Measurements from ENCODE around the gene MCF2L2.
"Not testable (repeated sequence)": the region's sequence is repeated elsewhere in the genome, so short reads cannot be mapped to it uniquely, and the experiment has no call there.

MCF2L2 gene

GRCh38 chr3:183430325-183430957 is 2.0 kb upstream of the MCF2L2 start:
- Histone ChIP-seq H3K27me3 (ENCODE audit: control insufficient read depth in 2 of 2, insufficient read depth in 2 of 2, low read length in 2 of 2) (peaks cover 29 to 33% of the 10 kb centered on the region in 2 donors), H3K9ac (ENCODE audit: low read depth in 1 of 2, low read length in 2 of 2) (no peak overlapping the region), H3K27ac (ENCODE audit: low read depth in 2 of 2, low read length in 2 of 2) (no peak overlapping the region), H3K4me3 (ENCODE audit: low read length in 2 of 2) (no peak overlapping the region), H3K9me3 (ENCODE audit: control insufficient read depth in 2 of 2, low read length in 2 of 2) (no peaks in the 10 kb centered on the region), H3K36me3 (ENCODE audit: control insufficient read depth in 2 of 2, insufficient read depth in 2 of 2, low read length in 2 of 2) (no peaks in the 10 kb centered on the region), H3K4me1 (ENCODE audit: control insufficient read depth in 2 of 2, insufficient read depth in 2 of 2, low read length in 2 of 2) (peaks cover 0 to 6% of the 10 kb centered on the region in 2 donors)

- no peaks in the 10 kb centered on the region for H3K9me3 ChIP-seq (ENCODE audit: control insufficient read depth in 2 of 2, low read length in 2 of 2)
- H3K27me3 ChIP-seq (ENCODE audit: control insufficient read depth in 2 of 2, insufficient read depth in 2 of 2, low read length in 2 of 2): peaks cover 23 to 28% of the 10 kb centered on the region in 2 donors
- H3K4me3 ChIP-seq (ENCODE audit: low read length in 2 of 2): peak overlapping the region; percentile 55 to 66
- H3K4me1 ChIP-seq (ENCODE audit: control insufficient read depth in 2 of 2, insufficient read depth in 2 of 2, low read length in 2 of 2): peaks cover 0 to 6% of the 10 kb centered on the region in 2 donors
- H3K27ac ChIP-seq (ENCODE audit: low read depth in 2 of 2, low read length in 2 of 2): no peak overlapping the region
- peak overlapping the region in 1 of 2 donors; percentile 38 for H3K9ac ChIP-seq (ENCODE audit: low read depth in 1 of 2, low read length in 2 of 2)
- H3K36me3 ChIP-seq (ENCODE audit: control insufficient read depth in 2 of 2, insufficient read depth in 2 of 2, low read length in 2 of 2): no peaks in the 10 kb centered on the region
These were observed 458 bp downstream of the MCF2L2 start for GRCh38 chr3:183427876-183428446.

GRCh38 chr3:183427196-183427875 is 1.1 kb downstream of the MCF2L2 start:
- H3K27ac ChIP-seq (ENCODE audit: low read depth in 2 of 2, low read length in 2 of 2): no peak overlapping the region
- H3K27me3 ChIP-seq (ENCODE audit: control insufficient read depth in 2 of 2, insufficient read depth in 2 of 2, low read length in 2 of 2): peaks cover 23 to 28% of the 10 kb centered on the region in 2 donors
- peak overlapping the region in 1 of 2 donors; percentile 66 for H3K4me3 ChIP-seq (ENCODE audit: low read length in 2 of 2)
- H3K9me3 ChIP-seq (ENCODE audit: control insufficient read depth in 2 of 2, low read length in 2 of 2): no peaks in the 10 kb centered on the region
- peak overlapping the region in 1 of 2 donors; percentile 38 for H3K9ac ChIP-seq (ENCODE audit: low read depth in 1 of 2, low read length in 2 of 2)
- H3K4me1 ChIP-seq (ENCODE audit: control insufficient read depth in 2 of 2, insufficient read depth in 2 of 2, low read length in 2 of 2): peaks cover 0 to 6% of the 10 kb centered on the region in 2 donors
- H3K36me3 ChIP-seq (ENCODE audit: control insufficient read depth in 2 of 2, insufficient read depth in 2 of 2, low read length in 2 of 2): no peaks in the 10 kb centered on the region

GRCh38 chr3:183418807-183419206 is 9.6 kb downstream of the MCF2L2 start:
- not testable (repeated sequence) for H3K4me3 ChIP-seq (ENCODE audit: low read length in 2 of 2); H3K4me1 ChIP-seq (ENCODE audit: control insufficient read depth in 2 of 2, insufficient read depth in 2 of 2, low read length in 2 of 2); H3K27me3 ChIP-seq (ENCODE audit: control insufficient read depth in 2 of 2, insufficient read depth in 2 of 2, low read length in 2 of 2)

GRCh38 chr3:183411216-183411922 is 17.1 kb downstream of the MCF2L2 start:
- H3K27me3 ChIP-seq (ENCODE audit: control insufficient read depth in 2 of 2, insufficient read depth in 2 of 2, low read length in 2 of 2): no peaks in the 10 kb centered on the region
- no peak overlapping the region for H3K9ac ChIP-seq (ENCODE audit: low read depth in 1 of 2, low read length in 2 of 2)
- H3K9me3 ChIP-seq (ENCODE audit: control insufficient read depth in 2 of 2, low read length in 2 of 2): no peaks in the 10 kb centered on the region
- H3K4me3 ChIP-seq (ENCODE audit: low read length in 2 of 2): no peak overlapping the region
- no peaks in the 10 kb centered on the region for H3K4me1 ChIP-seq (ENCODE audit: control insufficient read depth in 2 of 2, insufficient read depth in 2 of 2, low read length in 2 of 2)
- no peak overlapping the region for H3K27ac ChIP-seq (ENCODE audit: low read depth in 2 of 2, low read length in 2 of 2)
- H3K36me3 ChIP-seq (ENCODE audit: control insufficient read depth in 2 of 2, insufficient read depth in 2 of 2, low read length in 2 of 2): no peaks in the 10 kb centered on the region

More at GRCh38 chr3:183418807-183419206, 9.6 kb downstream of the MCF2L2 start:
- H3K9ac ChIP-seq (ENCODE audit: low read depth in 1 of 2, low read length in 2 of 2); H3K36me3 ChIP-seq (ENCODE audit: control insufficient read depth in 2 of 2, insufficient read depth in 2 of 2, low read length in 2 of 2); H3K9me3 ChIP-seq (ENCODE audit: control insufficient read depth in 2 of 2, low read length in 2 of 2); H3K27ac ChIP-seq (ENCODE audit: low read depth in 2 of 2, low read length in 2 of 2): not testable (repeated sequence)

GRCh38 chr3:183410759-183411158 is 17.7 kb downstream of the MCF2L2 start:
- Histone ChIP-seq H3K9ac (ENCODE audit: low read depth in 1 of 2, low read length in 2 of 2) (no peak overlapping the region), H3K27me3 (ENCODE audit: control insufficient read depth in 2 of 2, insufficient read depth in 2 of 2, low read length in 2 of 2) (no peaks in the 10 kb centered on the region), H3K36me3 (ENCODE audit: control insufficient read depth in 2 of 2, insufficient read depth in 2 of 2, low read length in 2 of 2) (no peaks in the 10 kb centered on the region), H3K4me1 (ENCODE audit: control insufficient read depth in 2 of 2, insufficient read depth in 2 of 2, low read length in 2 of 2) (no peaks in the 10 kb centered on the region), H3K9me3 (ENCODE audit: control insufficient read depth in 2 of 2, low read length in 2 of 2) (no peaks in the 10 kb centered on the region), H3K4me3 (ENCODE audit: low read length in 2 of 2) (no peak overlapping the region), H3K27ac (ENCODE audit: low read depth in 2 of 2, low read length in 2 of 2) (no peak overlapping the region)

- no peaks in the 10 kb centered on the region for H3K27me3 ChIP-seq (ENCODE audit: control insufficient read depth in 2 of 2, insufficient read depth in 2 of 2, low read length in 2 of 2)
- no peak overlapping the region for H3K4me3 ChIP-seq (ENCODE audit: low read length in 2 of 2)
- no peaks in the 10 kb centered on the region for H3K4me1 ChIP-seq (ENCODE audit: control insufficient read depth in 2 of 2, insufficient read depth in 2 of 2, low read length in 2 of 2)
- no peak overlapping the region for H3K9ac ChIP-seq (ENCODE audit: low read depth in 1 of 2, low read length in 2 of 2)
- H3K36me3 ChIP-seq (ENCODE audit: control insufficient read depth in 2 of 2, insufficient read depth in 2 of 2, low read length in 2 of 2): no peaks in the 10 kb centered on the region
- no peaks in the 10 kb centered on the region for H3K9me3 ChIP-seq (ENCODE audit: control insufficient read depth in 2 of 2, low read length in 2 of 2)
- no peak overlapping the region for H3K27ac ChIP-seq (ENCODE audit: low read depth in 2 of 2, low read length in 2 of 2)
These were observed 18.1 kb downstream of the MCF2L2 start for GRCh38 chr3:183410280-183410679.

GRCh38 chr3:183409219-183409618 is 19.2 kb downstream of the MCF2L2 start:
- H3K9me3 ChIP-seq (ENCODE audit: control insufficient read depth in 2 of 2, low read length in 2 of 2): no peaks in the 10 kb centered on the region
- no peak overlapping the region for H3K9ac ChIP-seq (ENCODE audit: low read depth in 1 of 2, low read length in 2 of 2)
- no peaks in the 10 kb centered on the region for H3K27me3 ChIP-seq (ENCODE audit: control insufficient read depth in 2 of 2, insufficient read depth in 2 of 2, low read length in 2 of 2)
- H3K4me3 ChIP-seq (ENCODE audit: low read length in 2 of 2): no peak overlapping the region
- H3K27ac ChIP-seq (ENCODE audit: low read depth in 2 of 2, low read length in 2 of 2): no peak overlapping the region
- no peaks in the 10 kb centered on the region for H3K4me1 ChIP-seq (ENCODE audit: control insufficient read depth in 2 of 2, insufficient read depth in 2 of 2, low read length in 2 of 2)
- no peaks in the 10 kb centered on the region for H3K36me3 ChIP-seq (ENCODE audit: control insufficient read depth in 2 of 2, insufficient read depth in 2 of 2, low read length in 2 of 2)

GRCh38 chr3:183401678-183402077 is 26.7 kb downstream of the MCF2L2 start:
- no peak overlapping the region for H3K4me3 ChIP-seq (ENCODE audit: low read length in 2 of 2)
- H3K36me3 ChIP-seq (ENCODE audit: control insufficient read depth in 2 of 2, insufficient read depth in 2 of 2, low read length in 2 of 2): no peaks in the 10 kb centered on the region
- peaks cover 0 to 2% of the 10 kb centered on the region in 2 donors for H3K27me3 ChIP-seq (ENCODE audit: control insufficient read depth in 2 of 2, insufficient read depth in 2 of 2, low read length in 2 of 2)
- H3K27ac ChIP-seq (ENCODE audit: low read depth in 2 of 2, low read length in 2 of 2): no peak overlapping the region
- no peaks in the 10 kb centered on the region for H3K9me3 ChIP-seq (ENCODE audit: control insufficient read depth in 2 of 2, low read length in 2 of 2)
- H3K4me1 ChIP-seq (ENCODE audit: control insufficient read depth in 2 of 2, insufficient read depth in 2 of 2, low read length in 2 of 2): no peaks in the 10 kb centered on the region
- H3K9ac ChIP-seq (ENCODE audit: low read depth in 1 of 2, low read length in 2 of 2): no peak overlapping the region

- H3K27me3 ChIP-seq (ENCODE audit: control insufficient read depth in 2 of 2, insufficient read depth in 2 of 2, low read length in 2 of 2): peaks cover 0 to 2% of the 10 kb centered on the region in 2 donors
- no peak overlapping the region for H3K9ac ChIP-seq (ENCODE audit: low read depth in 1 of 2, low read length in 2 of 2)
- H3K4me1 ChIP-seq (ENCODE audit: control insufficient read depth in 2 of 2, insufficient read depth in 2 of 2, low read length in 2 of 2): no peaks in the 10 kb centered on the region
- H3K27ac ChIP-seq (ENCODE audit: low read depth in 2 of 2, low read length in 2 of 2): no peak overlapping the region
- H3K9me3 ChIP-seq (ENCODE audit: control insufficient read depth in 2 of 2, low read length in 2 of 2): no peaks in the 10 kb centered on the region
- no peak overlapping the region for H3K4me3 ChIP-seq (ENCODE audit: low read length in 2 of 2)
- H3K36me3 ChIP-seq (ENCODE audit: control insufficient read depth in 2 of 2, insufficient read depth in 2 of 2, low read length in 2 of 2): no peaks in the 10 kb centered on the region
These were observed 28.1 kb downstream of the MCF2L2 start for GRCh38 chr3:183400352-183400751.

All from mucosa of rectum (tissue), 2 donors.